K562 (cell line): ENCODE measurements around the gene DHX36. TPM values are rescaled to one million over a fixed set of nuclear protein-coding genes. Genes with fewer than 3 reads are reported as not detected.

Experiments
- ATAC-seq: fragments of 200-7000 bp; cut with Tn5 transposase; 3 replicates; pipeline ENCODE4 v1.9.1; 2020; ENCODE audit warnings: moderate library complexity
- BruUV-seq: library from RNA; stranded (reverse); fragments of 400-500 nt; replicated peaks from 2 replicates; lab custom pipeline; 2021; lab: Mats Ljungman, UMichigan
- CTCF ChIA-PET: fragments of 300-600 bp; formaldehyde crosslinking; extraction: SDS; loops from one replicate; lab custom pipeline; 2021; ENCODE audit warnings: low intra/inter-chr PET ratio; lab: Yijun Ruan, JAX
- POLR2A ChIA-PET: fragments of 300-600, 350-650 bp; sonication (Branson Sonifier 250); formaldehyde crosslinking; extraction: SDS; loops from one replicate; lab custom pipeline; 2021; ENCODE audit warnings: antibody characterized with exemption, inconsistent platforms; lab: Yijun Ruan, JAX
- DNase-seq, 4 experiments: peaks; one replicate each; pipeline versions ENCODE4 v3.0.0 to v3.0.0-alpha.2; 2011 to 2018; ENCODE audit warnings: low spot score in 3 of 4, mixed read lengths in 3 of 4; ENCODE audit errors: extremely low read depth in 1 of 4
- FAIRE-seq: peaks from 2 replicates; lab custom pipeline; 2011; peaks lifted over from hg19 to GRCh38; lab: Jason Lieb, UNC
- H2AFZ ChIP-seq: 2 replicates; pipeline ENCODE4 v1.6.0; 2011; ENCODE audit warnings: low read depth, low read length, control low read depth, inconsistent platforms
- H3K27ac ChIP-seq: fragments of 200-600 bp; 3 replicates; pipeline ENCODE4 v1.8.0; 2011; ENCODE audit warnings: low read depth, mild to moderate bottlenecking, control low read depth, inconsistent platforms, low read length, moderate library complexity, mixed read lengths; ENCODE audit errors: extremely low read depth
- H3K27me3 ChIP-seq, 2 experiments: fragments of 300-600 bp in 1 of 2; 2 replicates in 1 of 2; 3 replicates in 1 of 2; pipeline versions ENCODE4 v1.6.0 to v1.8.0; 2011; ENCODE audit warnings: inconsistent platforms in 2 of 2, low read length in 2 of 2, mild to moderate bottlenecking in 1 of 2, mixed read lengths in 1 of 2, moderate library complexity in 1 of 2; ENCODE audit not compliant: control insufficient read depth in 2 of 2, insufficient read depth in 2 of 2
- H3K36me3 ChIP-seq: fragments of 300-600 bp; 3 replicates; pipeline ENCODE4 v1.8.0; 2011; ENCODE audit warnings: mild to moderate bottlenecking, low read length, inconsistent platforms; ENCODE audit not compliant: control insufficient read depth, insufficient read depth
- H3K4me1 ChIP-seq, 2 experiments: fragments of 200-600 bp in 1 of 2; replicated peaks in 1 of 2; 2 replicates in 1 of 2; 3 replicates in 1 of 2; pipeline versions ENCODE4 v1.5.1 to v1.8.0; 2011; ENCODE audit warnings: inconsistent platforms in 2 of 2, low read length in 2 of 2, mild to moderate bottlenecking in 1 of 2, mixed read lengths in 1 of 2, moderate library complexity in 1 of 2; ENCODE audit not compliant: control insufficient read depth in 2 of 2, insufficient read depth in 2 of 2
- H3K4me2 ChIP-seq: 2 replicates; pipeline ENCODE4 v1.6.1; 2011; ENCODE audit warnings: low read length, control low read depth, inconsistent platforms, mixed read lengths; ENCODE audit not compliant: insufficient read depth
- H3K4me3 ChIP-seq: fragments of 200-600 bp; sonication (generic), shearing (Covaris generic); 2 replicates; pipeline ENCODE4 v1.5.1; 2016; ENCODE audit warnings: control low read depth, inconsistent platforms
- H3K79me2 ChIP-seq: fragments of 200-600 bp; 3 replicates; pipeline ENCODE4 v1.8.0; 2011; ENCODE audit warnings: low read length, inconsistent platforms; ENCODE audit not compliant: control insufficient read depth, insufficient read depth
- H3K9ac ChIP-seq, 2 experiments: 2 replicates each; pipeline versions ENCODE4 v1.6.0 to v1.6.1; 2011; ENCODE audit warnings: low read depth in 2 of 2, low read length in 2 of 2, control low read depth in 1 of 2, inconsistent platforms in 1 of 2, mild to moderate bottlenecking in 1 of 2, mixed read lengths in 1 of 2; ENCODE audit not compliant: insufficient read depth in 1 of 2
- H3K9me1 ChIP-seq: one replicate; pipeline ENCODE4 v1.6.0; 2011; ENCODE audit warnings: inconsistent platforms, mild to moderate bottlenecking, low read length, moderate library complexity; ENCODE audit not compliant: control insufficient read depth, insufficient read depth
- H3K9me3 ChIP-seq: replicated peaks from 2 replicates; pipeline ENCODE4 v1.5.1; 2011; ENCODE audit warnings: low read depth, low read length, inconsistent platforms; ENCODE audit not compliant: control insufficient read depth, insufficient read depth
- H4K20me1 ChIP-seq: replicated peaks from 2 replicates; pipeline ENCODE4 v1.6.1; 2011; ENCODE audit warnings: low read length, inconsistent platforms, mixed read lengths; ENCODE audit not compliant: control insufficient read depth, insufficient read depth
- CREB3L1 ChIP-seq: fragments of 450-650 bp; IDR thresholded peaks from 2 replicates; pipeline ENCODE4 v1.6.1; 2014; ENCODE audit warnings: low read depth, mild to moderate bottlenecking, moderate library complexity, borderline replicate concordance
- FOXJ3 ChIP-seq: sonication (generic); formaldehyde crosslinking; IDR thresholded peaks from 2 replicates; pipeline ENCODE4 v1.4.0; 2020; ENCODE audit warnings: mild to moderate bottlenecking, missing genetic modification reagents
- GABPA ChIP-seq: fragments of 200-800 bp; sonication (Bioruptor generic); conservative IDR thresholded peaks from 2 replicates; pipeline ENCODE4 v1.6.1; 2016; ENCODE audit warnings: low read depth, missing genetic modification characterization, missing compliant biosample characterization
- HOMEZ ChIP-seq: fragments of 250-450 bp; sonication (Bioruptor Pico); IDR thresholded peaks from 2 replicates; pipeline ENCODE4 v1.4.0; 2020; ENCODE audit warnings: mild to moderate bottlenecking, moderate library complexity
- ILK ChIP-seq: fragments of 450-650 bp; IDR thresholded peaks from 2 replicates; pipeline ENCODE4 v1.6.1; 2016; ENCODE audit warnings: missing genetic modification characterization, low read depth, mild to moderate bottlenecking, missing compliant biosample characterization, moderate library complexity, borderline replicate concordance
- MAFF ChIP-seq: IDR thresholded peaks from 2 replicates; pipeline ENCODE4 v1.6.1; 2012; ENCODE audit warnings: low read length, improper control_type of control experiment
- MLX ChIP-seq, 2 experiments: fragments of 450-650 bp in 1 of 2; sonication (generic) in 1 of 2; formaldehyde crosslinking; conservative IDR thresholded peaks; 2 replicates each; pipeline versions ENCODE4 v1.4.0 to v1.8.1; 2020 to 2022; ENCODE audit warnings: mild to moderate bottlenecking in 1 of 2, missing genetic modification reagents in 1 of 2
- TAL1 ChIP-seq: fragments of 450-650 bp; IDR thresholded peaks from 2 replicates; pipeline ENCODE4 v1.6.1; 2016; ENCODE audit warnings: mild to moderate bottlenecking
- TFAP4 ChIP-seq: sonication (generic); formaldehyde crosslinking; IDR thresholded peaks from 2 replicates; pipeline ENCODE4 v1.8.0; 2022; ENCODE audit warnings: missing genetic modification reagents, mild to moderate bottlenecking, moderate library complexity, borderline replicate concordance
- ZBTB34 ChIP-seq: fragments of 250-450 bp; sonication (Bioruptor Pico); IDR thresholded peaks from 2 replicates; pipeline ENCODE4 v1.8.0; 2021; ENCODE audit warnings: mild to moderate bottlenecking, moderate library complexity
- ZNF398 ChIP-seq: fragments of 250-450 bp; sonication (Bioruptor Pico); IDR thresholded peaks from 2 replicates; pipeline ENCODE4 v1.8.0; 2021; ENCODE audit warnings: moderate library complexity, mild to moderate bottlenecking, inconsistent platforms
- WGBS: fragments of 100-300 bp; shearing (Covaris generic); methylation state at CpG from one replicate; pipeline ENCODE4 v1.1.6; 2016; ENCODE audit warnings: low coverage, mixed read lengths; ENCODE audit not compliant: insufficient coverage; ENCODE audit errors: missing lambda C conversion rate; 5-methylcytosine and 5-hydroxymethylcytosine counted together
- in situ Hi-C: fragments of 300-500 bp; cut with MboI; formaldehyde crosslinking; loops from 4 replicates; pipeline ENCODE4 v1.15.0; 2018; ENCODE audit warnings: inconsistent platforms, mixed read lengths
- intact Hi-C: fragments of 100-400 bp; cut with micrococcal nuclease; formaldehyde crosslinking; loops from 2 replicates; pipeline ENCODE4 v1.14.2; 2022
- polyA plus RNA-seq, 8 experiments: library from polyadenylated mRNA; depleted of rRNA in 4 of 8; stranded (reverse) in 5 of 8; unstranded in 3 of 8; fragments of >200 nt; fragmentation: Nextera tagmentation in 2 of 8; fragmentation: Illumina TruSeq in 1 of 8; extraction: Ambion mirVana in 2 of 8; extraction: Trizol in 1 of 8; gene quantifications; 2 replicates each; pipeline versions ENCODE4 v1.2.1 to v1.2.3, GENCODE V29; 2011 to 2014; ENCODE audit warnings: inconsistent platforms in 1 of 8, missing spikeins in 1 of 8
- total RNA-seq, 7 experiments: library from RNA; depleted of rRNA in 6 of 7; stranded (reverse); fragments of >200 nt in 6 of 7; fragmentation: Illumina TruSeq in 2 of 7; extraction: Trizol in 2 of 7; gene quantifications; 2 replicates each; pipeline versions ENCODE4 v1.2.1 to v1.2.3, GENCODE V29; 2011 to 2021; ENCODE audit warnings: low replicate concordance in 1 of 7

The DHX36 gene
- total and polyA plus RNA-seq, 9 of the 15 experiments (the other 6 are each of a cell fraction or from before 2014, with no cell fraction given), result 44.3 to 98.7 (median 57.0) TPM

- TF ChIP-seq MAFF, result no peak
Observed at GRCh38 chr3:154247806-154248415, 76.4 kb downstream of the DHX36 start (continued).

GRCh38 chr3:154244644-154245043 lies 79.6 kb downstream of the DHX36 start:
- Histone ChIP-seq H3K9me3 (no peaks in the 10 kb centered on the region), H3K36me3 (no peaks in the 10 kb centered on the region), H3K9me1 (no peaks in the 10 kb centered on the region), H4K20me1 (no peaks in the 10 kb centered on the region), H3K27ac (no peak overlapping the region), H2AFZ (no peak overlapping the region), H3K4me1 (no peaks in the 10 kb centered on the region), H3K4me3 (no peak overlapping the region), H3K4me2 (no peak overlapping the region), H3K9ac (no peak overlapping the region), H3K79me2 (no peaks in the 10 kb centered on the region), H3K27me3 (no peaks in the 10 kb centered on the region; a peak in 1 of 5 replicates)
- no TSS peak for BruUV-seq
- DNase-seq (no peak), FAIRE-seq (no peak), ATAC-seq (no peak)
- intact Hi-C loops (no loop called here), in situ Hi-C loops (no loop called here)
- CTCF ChIA-PET, result no interaction called here
- WGBS, result 3% methylated on average over 2 of the region's 2 CpGs
- POLR2A ChIA-PET, result no interaction called here
- TF ChIP-seq FOXJ3 (CRISPR knock-in tag) (no peak), MLX (CRISPR knock-in tag; conservative IDR thresholded peaks at IDR 0.05) (no peak), TAL1 (no peak), ZBTB34 (no peak), ILK (tag) (no peak), TFAP4 (no peak), ZNF398 (no peak), GABPA (no peak), CREB3L1 (no peak), HOMEZ (CRISPR knock-in tag) (no peak)
